ENCODE measurements around the gene TIE1. TPM values are rescaled to one million over a fixed set of nuclear protein-coding genes. Genes with fewer than 3 reads are reported as not detected.

Gene TIE1
- total RNA-seq, 1 donor from 2014 or later, result 0.21 TPM

DNA sequence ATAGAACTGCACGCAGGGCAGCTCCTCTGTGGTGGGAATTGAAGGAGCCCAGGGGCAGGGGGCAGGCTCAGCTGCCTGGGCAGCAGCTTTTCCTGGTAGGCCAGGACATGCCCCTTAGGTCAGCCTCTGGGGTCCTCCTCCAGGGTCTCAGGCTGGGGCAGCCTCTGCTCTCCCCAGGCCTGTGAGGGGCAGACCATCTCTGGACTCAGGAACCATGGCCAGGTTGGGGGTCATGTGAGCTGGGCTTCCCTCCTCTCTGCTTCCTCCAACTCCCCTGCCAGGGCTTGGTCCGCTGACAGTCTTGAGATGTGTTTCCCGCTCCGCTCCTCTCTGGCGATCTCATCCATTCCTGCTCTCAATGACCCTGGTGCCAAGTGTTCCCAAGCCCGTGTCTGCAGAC, 21.1 kb upstream of the TIE1 start:
- no peak overlapping the region for H3K4me3 ChIP-seq
- Mint-ChIP-seq H3K9me3 (peaks cover 6% of the 10 kb centered on the region), H3K36me3 (no peaks in the 10 kb centered on the region), H3K4me1 (peaks cover 16% of the 10 kb centered on the region), H3K4me3 (no peak overlapping the region), H3K27ac (peak overlapping the region; percentile 50), H3K27me3 (ENCODE audit: insufficient read depth, low read depth) (peaks cover 19% of the 10 kb centered on the region)
- no peak for TF ChIP-seq EZH2 (IDR thresholded peaks at IDR 0.05)
- TF ChIP-seq, protein P1, sequence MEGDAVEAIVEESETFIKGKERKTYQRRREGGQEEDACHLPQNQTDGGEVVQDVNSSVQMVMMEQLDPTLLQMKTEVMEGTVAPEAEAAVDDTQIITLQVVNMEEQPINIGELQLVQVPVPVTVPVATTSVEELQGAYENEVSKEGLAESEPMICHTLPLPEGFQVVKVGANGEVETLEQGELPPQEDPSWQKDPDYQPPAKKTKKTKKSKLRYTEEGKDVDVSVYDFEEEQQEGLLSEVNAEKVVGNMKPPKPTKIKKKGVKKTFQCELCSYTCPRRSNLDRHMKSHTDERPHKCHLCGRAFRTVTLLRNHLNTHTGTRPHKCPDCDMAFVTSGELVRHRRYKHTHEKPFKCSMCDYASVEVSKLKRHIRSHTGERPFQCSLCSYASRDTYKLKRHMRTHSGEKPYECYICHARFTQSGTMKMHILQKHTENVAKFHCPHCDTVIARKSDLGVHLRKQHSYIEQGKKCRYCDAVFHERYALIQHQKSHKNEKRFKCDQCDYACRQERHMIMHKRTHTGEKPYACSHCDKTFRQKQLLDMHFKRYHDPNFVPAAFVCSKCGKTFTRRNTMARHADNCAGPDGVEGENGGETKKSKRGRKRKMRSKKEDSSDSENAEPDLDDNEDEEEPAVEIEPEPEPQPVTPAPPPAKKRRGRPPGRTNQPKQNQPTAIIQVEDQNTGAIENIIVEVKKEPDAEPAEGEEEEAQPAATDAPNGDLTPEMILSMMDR (IDR thresholded peaks at IDR 0.05), result no peak
- H3K4me1 ChIP-seq, result peaks cover 4% of the 10 kb centered on the region
- H3K4me2 ChIP-seq, result no peak overlapping the region
- DNase-seq (ENCODE audit: low spot score), result no peak
- H3K36me3 ChIP-seq, result no peaks in the 10 kb centered on the region
- H3K79me2 ChIP-seq (ENCODE audit: low read depth), result no peaks in the 10 kb centered on the region
- no peak overlapping the region for H3K9ac ChIP-seq
- no peak overlapping the region for H3K27ac ChIP-seq
- no peaks in the 10 kb centered on the region for H3F3A ChIP-seq (ENCODE audit: low read depth)
- no peaks in the 10 kb centered on the region for H3K27me3 ChIP-seq
- no peaks in the 10 kb centered on the region for H4K20me1 ChIP-seq (ENCODE audit: low read depth)
- no peaks in the 10 kb centered on the region for H3K9me3 ChIP-seq (ENCODE audit: low read depth)
- H2AFZ ChIP-seq (replicated peaks), result no peak overlapping the region

- TF ChIP-seq EZH2phosphoT487 (IDR thresholded peaks at IDR 0.05), result no peak
- TF ChIP-seq EZH2 (IDR thresholded peaks at IDR 0.05), result no peak
- TF ChIP-seq, protein P1 (IDR thresholded peaks at IDR 0.05), result no peak
- Histone ChIP-seq H3F3A (ENCODE audit: low read depth) (no peaks in the 10 kb centered on the region), H3K4me3 (no peak overlapping the region), H2AFZ (replicated peaks) (no peak overlapping the region), H4K20me1 (ENCODE audit: low read depth) (no peaks in the 10 kb centered on the region), H3K4me1 (peaks cover 13% of the 10 kb centered on the region), H3K27ac (no peak overlapping the region), H3K27me3 (no peaks in the 10 kb centered on the region), H3K9me3 (ENCODE audit: low read depth) (no peaks in the 10 kb centered on the region), H3K79me2 (ENCODE audit: low read depth) (no peaks in the 10 kb centered on the region), H3K4me2 (no peak overlapping the region), H3K9ac (no peak overlapping the region), H3K36me3 (no peaks in the 10 kb centered on the region)
- H3K9me3 Mint-ChIP-seq, result peaks cover 6% of the 10 kb centered on the region
- no peak overlapping the region for H3K4me3 Mint-ChIP-seq
- no peak overlapping the region for H3K27ac Mint-ChIP-seq
- peaks cover 20% of the 10 kb centered on the region for H3K4me1 Mint-ChIP-seq
- H3K27me3 Mint-ChIP-seq (ENCODE audit: insufficient read depth, low read depth), result peaks cover 17% of the 10 kb centered on the region
- DNase-seq (ENCODE audit: low spot score), result no peak
- H3K36me3 Mint-ChIP-seq, result no peaks in the 10 kb centered on the region
Measured at GRCh38 chr1:43280692-43281091, 20.1 kb upstream of the TIE1 start.

DNA sequence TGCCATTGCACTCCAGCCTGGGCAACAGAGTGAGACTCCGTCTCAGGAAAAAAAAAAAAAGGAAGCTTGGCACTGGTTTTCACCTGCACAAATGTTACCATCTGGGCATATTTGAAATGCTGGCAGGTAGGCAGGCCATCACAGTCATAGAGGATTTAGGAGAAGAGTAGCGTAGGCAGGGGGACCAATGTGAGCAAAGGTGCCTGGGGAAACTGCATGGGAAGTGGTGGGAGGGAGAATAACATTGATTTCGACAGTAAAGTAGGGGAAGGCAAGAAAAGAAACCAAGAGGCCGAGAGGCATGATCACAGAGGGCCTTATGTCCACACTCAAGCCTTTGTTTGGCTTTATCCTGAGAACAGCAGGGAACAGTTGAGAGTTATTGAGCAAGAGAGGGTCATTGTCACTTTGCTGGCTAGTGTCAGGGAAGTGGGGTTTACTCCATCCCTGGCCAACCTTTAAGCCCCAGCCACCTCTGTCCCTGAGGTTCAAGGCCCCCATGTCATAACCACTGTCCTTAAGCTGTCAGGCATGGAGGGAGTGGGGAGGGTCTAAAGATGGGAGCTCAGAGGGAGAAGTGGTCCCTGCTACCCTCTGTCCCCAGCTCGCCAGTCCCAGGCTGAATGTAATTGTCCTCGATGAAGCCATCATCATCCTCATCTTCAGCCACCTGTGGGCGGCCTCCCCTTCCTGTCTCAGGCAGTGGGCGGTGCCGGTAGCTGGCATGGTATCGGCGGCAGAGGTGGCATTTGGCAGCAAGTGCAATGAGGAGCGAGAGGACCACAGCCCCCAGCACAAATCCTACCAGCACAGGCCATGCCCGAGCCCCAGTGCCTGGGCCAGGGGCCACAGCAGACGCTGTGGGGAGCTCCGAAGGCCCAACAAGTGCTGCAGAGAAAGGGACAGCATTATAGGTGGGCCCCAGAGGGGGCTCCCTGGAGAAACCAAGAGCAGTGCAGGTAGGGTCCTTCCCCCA, 18.3 kb upstream of the TIE1 start:
- TF ChIP-seq, protein P1 (IDR thresholded peaks at IDR 0.05), result no peak
- TF ChIP-seq EZH2phosphoT487 (IDR thresholded peaks at IDR 0.05), result no peak
- no peaks in the 10 kb centered on the region for H3K36me3 ChIP-seq
- no peaks in the 10 kb centered on the region for H3K79me2 ChIP-seq (ENCODE audit: low read depth)
- no peak overlapping the region for H3K27ac ChIP-seq
- no peaks in the 10 kb centered on the region for H3K9me3 ChIP-seq (ENCODE audit: low read depth)
- H3K27me3 ChIP-seq, result no peaks in the 10 kb centered on the region
- H3K4me2 ChIP-seq, result peak overlapping the region; percentile 35
- no peaks in the 10 kb centered on the region for H4K20me1 ChIP-seq (ENCODE audit: low read depth)
- H2AFZ ChIP-seq (replicated peaks), result no peak overlapping the region
- no peak overlapping the region for H3K9ac ChIP-seq
- no peaks in the 10 kb centered on the region for H3F3A ChIP-seq (ENCODE audit: low read depth)
- no peak overlapping the region for H3K4me3 Mint-ChIP-seq
- peaks cover 13% of the 10 kb centered on the region for H3K4me1 ChIP-seq
- H3K4me1 Mint-ChIP-seq, result peaks cover 20% of the 10 kb centered on the region
- H3K9me3 Mint-ChIP-seq, result peaks cover 6% of the 10 kb centered on the region
- H3K27me3 Mint-ChIP-seq (ENCODE audit: insufficient read depth, low read depth), result peaks cover 14% of the 10 kb centered on the region
- H3K4me3 ChIP-seq, result no peak overlapping the region
- H3K36me3 Mint-ChIP-seq, result no peaks in the 10 kb centered on the region
- no peak for DNase-seq (ENCODE audit: low spot score)
- peak overlapping the region; percentile 83 for H3K27ac Mint-ChIP-seq

All from neural progenitor cell (in vitro differentiated cells).